Ascending aorta (tissue), 2 donors: Measurements from ENCODE around the gene TNNC1. TPM values are rescaled to one million over a fixed set of nuclear protein-coding genes. Genes with fewer than 3 reads are reported as not detected.

ENCODE experiments used
- DNase-seq, 2 donors: peaks; one replicate each; pipeline ENCODE4 v3.0.0-alpha.2; 2019; ENCODE audit warnings: low spot score in 2 of 2
- H3K27ac ChIP-seq, 2 donors: fragments of 200-600 bp; sonication (generic); one replicate each; pipeline ENCODE4 v1.5.1; 2016 to 2017; ENCODE audit warnings: mild to moderate bottlenecking in 1 of 2
- H3K27me3 ChIP-seq: fragments of 200-600 bp; sonication (generic); one replicate; pipeline ENCODE4 v1.5.1; 2017
- H3K36me3 ChIP-seq, 2 donors: fragments of 200-600 bp; sonication (generic); one replicate each; pipeline ENCODE4 v1.5.1; 2016
- H3K4me1 ChIP-seq, 2 donors: fragments of 200-600 bp; sonication (generic); one replicate each; pipeline ENCODE4 v1.5.1; 2016 to 2017; ENCODE audit warnings: mild to moderate bottlenecking in 1 of 2
- H3K4me3 ChIP-seq, 2 donors: fragments of 200-600 bp; sonication (generic); one replicate each; pipeline ENCODE4 v1.5.1; 2016 to 2017; ENCODE audit warnings: mild to moderate bottlenecking in 1 of 2
- H3K9me3 ChIP-seq, 2 donors: fragments of 200-600 bp; sonication (generic); one replicate each; pipeline ENCODE4 v1.5.1; 2016
- CTCF ChIP-seq, 3 experiments: fragments of 200-600 bp in 2 of 3; fragments of 450-650 bp in 1 of 3; sonication (generic) in 2 of 3; IDR thresholded peaks; one replicate each; pipeline ENCODE4 v1.5.1; 2016 to 2019; ENCODE audit warnings: antibody characterized with exemption in 3 of 3, mild to moderate bottlenecking in 1 of 3, moderate library complexity in 1 of 3
- intact Hi-C: fragments of 100-400 bp; cut with DNase I; formaldehyde crosslinking; loops from one replicate; pipeline ENCODE4 v1.15.1; 2023
- total RNA-seq: library from RNA; depleted of rRNA; stranded (reverse); fragments of >200 nt; gene quantifications from one replicate; pipeline ENCODE4 v1.1.0, GENCODE V29; 2016

Gene TNNC1
- total RNA-seq, 1 donor from 2014 or later = 68.6 TPM

GRCh38 chr3:52447512-52448355, 6.1 kb downstream of the TNNC1 start:
- TF ChIP-seq CTCF (IDR thresholded peaks at IDR 0.05) = no peak
- Histone ChIP-seq H3K27me3 (no peaks in the 10 kb centered on the region), H3K4me3 (no peak overlapping the region), H3K9me3 (no peaks in the 10 kb centered on the region), H3K4me1 (peaks cover 0 to 6% of the 10 kb centered on the region in 2 donors), H3K27ac (no peak overlapping the region), H3K36me3 (no peaks in the 10 kb centered on the region)
- DNase-seq = no peak
- intact Hi-C loops = loop anchor here (1.0 kb wide), 1 partner anchor 19 kb away; no protein-coding TSS in a partner anchor

DNA sequence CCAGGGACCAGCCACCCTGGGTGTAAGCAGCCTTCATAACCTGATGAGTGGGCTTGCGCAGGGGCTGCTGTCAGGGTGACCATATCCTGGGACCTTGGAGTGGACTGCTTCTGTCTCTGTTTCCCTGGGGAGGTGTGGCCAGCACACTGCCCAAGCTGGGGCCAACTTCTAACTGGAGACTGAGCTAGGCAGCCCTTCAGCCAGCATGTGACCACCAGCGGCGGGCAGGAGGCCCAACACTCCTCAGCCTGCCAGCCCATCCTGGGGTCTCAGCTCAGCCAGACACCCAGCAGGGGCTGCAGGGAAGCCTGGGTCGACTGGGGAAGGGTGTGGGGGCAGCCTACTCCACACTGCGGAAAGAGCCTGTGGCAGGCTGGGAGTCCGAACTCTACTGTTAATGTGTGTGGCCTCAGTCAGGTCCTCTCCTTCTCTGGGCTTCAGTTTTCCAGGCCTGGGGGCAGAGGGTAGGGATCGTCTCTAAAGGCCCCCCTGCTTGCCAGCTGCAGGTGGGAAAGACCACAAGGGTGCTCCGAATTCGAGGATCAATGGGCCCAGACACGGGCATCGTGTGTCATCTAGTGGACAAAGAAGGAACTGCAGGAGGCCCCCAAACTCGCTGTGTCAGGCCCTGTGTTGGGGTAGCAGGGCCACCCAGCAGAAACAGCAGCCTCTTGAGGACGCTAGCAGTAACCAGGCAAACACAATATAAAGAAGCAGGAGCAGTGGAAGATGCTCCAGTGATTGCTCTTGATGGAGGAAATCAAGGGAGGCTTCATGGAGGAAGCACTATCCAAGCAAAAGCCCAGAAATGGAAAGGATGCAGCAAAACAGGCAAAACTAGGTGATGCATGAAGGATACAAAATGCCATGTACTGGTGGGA, 7.0 kb downstream of the TNNC1 start:
- no peaks in the 10 kb centered on the region for H3K27me3 ChIP-seq
- no peak overlapping the region for H3K4me3 ChIP-seq
- peak in 1 of 2 donors; percentile 83 for DNase-seq
- H3K4me1 ChIP-seq = peaks cover 0 to 6% of the 10 kb centered on the region in 2 donors
- peak; percentile 96 to 100 (median 100) for TF ChIP-seq CTCF (IDR thresholded peaks at IDR 0.05)
- H3K9me3 ChIP-seq = no peaks in the 10 kb centered on the region
- no peaks in the 10 kb centered on the region for H3K36me3 ChIP-seq
- intact Hi-C loops = loop anchor here (1.0 kb wide), 1 partner anchor 19 kb away; no protein-coding TSS in a partner anchor
- no peak overlapping the region for H3K27ac ChIP-seq

DNA sequence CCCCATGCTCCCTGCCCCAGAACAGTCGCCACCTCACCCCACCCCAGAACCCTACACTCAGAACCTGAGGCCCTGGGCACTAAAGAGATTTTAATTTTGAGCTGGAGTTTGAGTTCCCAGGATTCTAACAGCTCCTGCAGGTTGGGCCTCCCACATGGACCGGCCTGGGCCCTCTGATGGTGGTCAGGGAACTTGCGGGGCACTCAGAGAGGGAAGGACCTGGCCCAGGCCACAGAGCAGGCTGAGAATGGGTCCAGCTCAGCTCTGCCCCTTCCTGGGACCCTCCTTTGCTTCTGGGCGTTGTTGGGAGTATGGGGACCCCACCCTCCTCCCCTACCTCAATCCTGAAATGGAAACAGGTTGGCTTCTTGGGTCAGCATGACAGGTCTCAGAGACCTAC, 7.8 kb downstream of the TNNC1 start:
- intact Hi-C loops = no loop called here
- Histone ChIP-seq H3K36me3 (no peaks in the 10 kb centered on the region), H3K27ac (no peak overlapping the region), H3K4me3 (no peak overlapping the region), H3K9me3 (no peaks in the 10 kb centered on the region), H3K27me3 (no peaks in the 10 kb centered on the region), H3K4me1 (peaks cover 0 to 6% of the 10 kb centered on the region in 2 donors)
- no peak for DNase-seq
- TF ChIP-seq CTCF (IDR thresholded peaks at IDR 0.05) = no peak

- H3K4me1 ChIP-seq = peaks cover 0 to 6% of the 10 kb centered on the region in 2 donors
- peak; percentile 63 to 77 (median 69) for TF ChIP-seq CTCF (IDR thresholded peaks at IDR 0.05)
- no peak within 1 kb of the TSS for H3K4me3 ChIP-seq
- DNase-seq = peak in 1 of 2 donors; percentile 82
- no peak within 1 kb of the TSS for H3K27ac ChIP-seq
- intact Hi-C loops = no loop called here
- H3K27me3 ChIP-seq = no peaks in the 10 kb centered on the region
- H3K36me3 ChIP-seq = no peaks in the 10 kb centered on the region
- no peaks in the 10 kb centered on the region for H3K9me3 ChIP-seq
Observed at GRCh38 chr3:52444860-52445793, 8.7 kb downstream of the TNNC1 start, which contains the start of gene SEMA3G. TSS of gene SEMA3G (minus strand) at chr3:52445103. CDS start at chr3:52445027, 76 bp downstream.
